Endothelial cell of umbilical vein (primary cell): ENCODE results near the gene SH3BGRL3.

Source experiments
- CTCF ChIP-seq, 2 donors: IDR thresholded peaks; 1 replicate in 1 of 2; 2 replicates in 1 of 2; pipeline ENCODE4 v1.5.1; 2011; ENCODE audit warnings: low read length in 2 of 2, mild to moderate bottlenecking in 2 of 2, moderate library complexity in 2 of 2, control low read depth in 1 of 2, inconsistent platforms in 1 of 2, low read depth in 1 of 2; ENCODE audit not compliant: insufficient read depth in 1 of 2; ENCODE audit errors: extremely low read depth in 1 of 2
- EZH2 ChIP-seq: IDR thresholded peaks from 2 replicates; pipeline ENCODE4 v1.6.1; 2012; ENCODE audit warnings: borderline replicate concordance, low read depth, mild to moderate bottlenecking, moderate library complexity, low read length, inconsistent platforms; ENCODE audit not compliant: severe bottlenecking
- FOS ChIP-seq: IDR thresholded peaks from 2 replicates; pipeline ENCODE4 v1.6.1; 2011; ENCODE audit warnings: mild to moderate bottlenecking, low read length, moderate library complexity, borderline replicate concordance; ENCODE audit not compliant: insufficient read depth
- POLR2A ChIP-seq: IDR thresholded peaks from 2 replicates; pipeline ENCODE4 v1.6.1; 2012; ENCODE audit warnings: low read depth, mild to moderate bottlenecking, control low read depth, low read length
- POLR2AphosphoS5 ChIP-seq: IDR thresholded peaks from 2 replicates; pipeline ENCODE4 v1.6.1; 2012; ENCODE audit warnings: low read depth, mild to moderate bottlenecking, control low read depth, low read length, moderate library complexity; ENCODE audit not compliant: insufficient read depth

DNA sequence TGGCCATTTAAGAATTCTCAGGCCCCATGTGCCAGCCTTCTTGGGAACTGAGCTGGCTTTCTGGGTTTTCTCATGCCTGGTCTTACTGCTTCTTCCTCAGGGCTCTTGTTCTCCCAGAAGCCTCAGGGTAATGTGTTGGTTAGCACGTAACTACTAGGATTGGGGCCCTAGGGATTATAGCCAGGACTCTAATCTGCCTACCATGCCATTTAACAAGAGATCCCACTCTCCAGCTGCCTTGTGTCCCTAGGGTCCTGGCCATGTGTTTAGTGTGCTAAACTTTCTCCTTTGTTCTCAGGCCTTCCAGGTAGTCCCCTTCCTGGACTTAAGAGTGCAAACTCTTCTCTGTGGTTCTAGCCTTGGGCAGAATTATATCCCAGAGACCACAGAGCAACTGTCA, 2.2 kb upstream of the SH3BGRL3 start:
- TF ChIP-seq CTCF (IDR thresholded peaks at IDR 0.05; ENCODE audit: extremely low read depth in 1 of 2, insufficient read depth in 1 of 2, low read depth in 1 of 2, low read length in 2 of 2) (no peak), POLR2A (no peak), POLR2AphosphoS5 (no peak), EZH2 (no peak), FOS (no peak)
